Mesodermal cell (in vitro differentiated cells): ENCODE data around the gene MYCBP2.
A peak's percentile ranks its signal among the peaks of the same experiment; 100 is the strongest.
"Not testable (repeated sequence)": the region's sequence is repeated elsewhere in the genome, so short reads cannot be mapped to it uniquely, and the experiment has no call there.

Experiments
- H3K27ac ChIP-seq: 2 replicates; pipeline ENCODE4 v1.7.0; 2013; ENCODE audit warnings: mild to moderate bottlenecking, low read depth, low read length, moderate library complexity; ENCODE audit not compliant: severe bottlenecking
- H3K36me3 ChIP-seq: 2 replicates; pipeline ENCODE4 v1.7.1; 2013; ENCODE audit warnings: mild to moderate bottlenecking, low read length, moderate library complexity; ENCODE audit not compliant: control insufficient read depth, insufficient read depth
- H3K4me1 ChIP-seq: one replicate; pipeline ENCODE4 v1.7.1; 2013; ENCODE audit warnings: mild to moderate bottlenecking, low read length; ENCODE audit not compliant: insufficient read depth, control insufficient read depth, poor library complexity, severe bottlenecking
- H3K4me3 ChIP-seq: 2 replicates; pipeline ENCODE4 v1.7.0; 2013; ENCODE audit warnings: low read length, control low read depth, mild to moderate bottlenecking; ENCODE audit not compliant: insufficient read depth, poor library complexity, severe bottlenecking; ENCODE audit errors: extremely low read depth
- H3K9me3 ChIP-seq: 2 replicates; pipeline ENCODE4 v1.7.1; 2013; ENCODE audit warnings: mild to moderate bottlenecking, low read length, moderate library complexity; ENCODE audit not compliant: control insufficient read depth
- WGBS, 2 experiments: methylation state at CpG; one replicate each; pipeline ENCODE4 v1.1.5; 2013; ENCODE audit warnings: missing lambda C conversion rate in 2 of 2; ENCODE audit not compliant: insufficient coverage in 2 of 2; 5-methylcytosine and 5-hydroxymethylcytosine counted together

MYCBP2 gene

GRCh38 chr13:77300176-77301037, 26.5 kb downstream of the MYCBP2 start:
- WGBS, 2 experiments: 60 to 73% methylated on average over 1 to 5 of the region's 5 CpGs
- Histone ChIP-seq H3K9me3 (no peaks in the 10 kb centered on the region), H3K27ac (peak overlapping the region; percentile 41), H3K4me1 (peaks cover 7% of the 10 kb centered on the region), H3K4me3 (no peak overlapping the region), H3K36me3 (peaks cover 8% of the 10 kb centered on the region)

GRCh38 chr13:77299587-77299986, 27.3 kb downstream of the MYCBP2 start:
- no CpG with 5 or more reads among the region's 1 CpG for WGBS, 2 experiments
- Histone ChIP-seq H3K27ac (no peak overlapping the region), H3K9me3 (no peaks in the 10 kb centered on the region), H3K4me3 (no peak overlapping the region), H3K4me1 (peaks cover 7% of the 10 kb centered on the region), H3K36me3 (peaks cover 16% of the 10 kb centered on the region)

- H3K27ac ChIP-seq: no peak overlapping the region
- H3K4me3 ChIP-seq: no peak overlapping the region
- H3K36me3 ChIP-seq: peaks cover 25% of the 10 kb centered on the region
- no peaks in the 10 kb centered on the region for H3K9me3 ChIP-seq
- WGBS, 2 experiments: 100% methylated on average over 1 of the region's 3 CpGs
- H3K4me1 ChIP-seq: peaks cover 7% of the 10 kb centered on the region
Measured at GRCh38 chr13:77298426-77298825, 28.5 kb downstream of the MYCBP2 start.

- H3K4me1 ChIP-seq: no peaks in the 10 kb centered on the region
- no peak overlapping the region for H3K27ac ChIP-seq
- no peaks in the 10 kb centered on the region for H3K9me3 ChIP-seq
- H3K4me3 ChIP-seq: no peak overlapping the region
- peaks cover 54% of the 10 kb centered on the region for H3K36me3 ChIP-seq
- WGBS, 2 experiments: 82 to 90% methylated on average over 1 to 2 of the region's 4 CpGs
Measured at GRCh38 chr13:77291774-77292173, 35.1 kb downstream of the MYCBP2 start.

GRCh38 chr13:77290342-77290741, 36.6 kb downstream of the MYCBP2 start:
- H3K9me3 ChIP-seq: no peaks in the 10 kb centered on the region
- no peak overlapping the region for H3K27ac ChIP-seq
- H3K36me3 ChIP-seq: peaks cover 45% of the 10 kb centered on the region
- no peaks in the 10 kb centered on the region for H3K4me1 ChIP-seq
- no CpG with 5 or more reads among the region's 2 CpGs for WGBS, 2 experiments
- H3K4me3 ChIP-seq: no peak overlapping the region

GRCh38 chr13:77289851-77290250, 37.0 kb downstream of the MYCBP2 start:
- H3K4me1 ChIP-seq: no peaks in the 10 kb centered on the region
- H3K27ac ChIP-seq: no peak overlapping the region
- no peaks in the 10 kb centered on the region for H3K9me3 ChIP-seq
- H3K4me3 ChIP-seq: no peak overlapping the region
- H3K36me3 ChIP-seq: peaks cover 40% of the 10 kb centered on the region

- not testable (repeated sequence) for H3K4me1 ChIP-seq, H3K9me3 ChIP-seq, H3K4me3 ChIP-seq, H3K27ac ChIP-seq
- WGBS, 2 experiments: 81 to 87% methylated on average over 3 of the region's 3 CpGs
- H3K36me3 ChIP-seq: peaks cover 13% of the 10 kb centered on the region
Measured at GRCh38 chr13:77285632-77286031, 41.3 kb downstream of the MYCBP2 start.

GRCh38 chr13:77285098-77285497, 41.8 kb downstream of the MYCBP2 start:
- no peaks in the 10 kb centered on the region for H3K9me3 ChIP-seq
- H3K27ac ChIP-seq: no peak overlapping the region
- H3K36me3 ChIP-seq: peaks cover 13% of the 10 kb centered on the region
- no peak overlapping the region for H3K4me3 ChIP-seq
- no peaks in the 10 kb centered on the region for H3K4me1 ChIP-seq
- WGBS, 2 experiments: no CpG with 5 or more reads among the region's 1 CpG

GRCh38 chr13:77274126-77274525, 52.8 kb downstream of the MYCBP2 start:
- H3K4me3 ChIP-seq: no peak overlapping the region
- 80% methylated on average over 1 of the region's 1 CpG for WGBS, 2 experiments
- H3K36me3 ChIP-seq: peaks cover 30% of the 10 kb centered on the region
- no peaks in the 10 kb centered on the region for H3K4me1 ChIP-seq
- no peak overlapping the region for H3K27ac ChIP-seq
- no peaks in the 10 kb centered on the region for H3K9me3 ChIP-seq

GRCh38 chr13:77269141-77269540, 57.8 kb downstream of the MYCBP2 start:
- Histone ChIP-seq H3K36me3 (peaks cover 54% of the 10 kb centered on the region), H3K4me3 (no peak overlapping the region), H3K9me3 (no peaks in the 10 kb centered on the region), H3K27ac (no peak overlapping the region), H3K4me1 (no peaks in the 10 kb centered on the region)
- 100% methylated on average over 1 of the region's 1 CpG; no CpG with 5 or more reads in 1 of the 2 experiments for WGBS, 2 experiments

- H3K27ac ChIP-seq: no peak overlapping the region
- H3K4me1 ChIP-seq: no peaks in the 10 kb centered on the region
- H3K4me3 ChIP-seq: no peak overlapping the region
- no peaks in the 10 kb centered on the region for H3K9me3 ChIP-seq
- peaks cover 44% of the 10 kb centered on the region for H3K36me3 ChIP-seq
- WGBS, 2 experiments: no CpG with 5 or more reads among the region's 2 CpGs
Measured at GRCh38 chr13:77267362-77267761, 59.5 kb downstream of the MYCBP2 start.
